Measurements from ENCODE around the gene SEPTIN12. TPM values are rescaled to one million over a fixed set of nuclear protein-coding genes. Genes with fewer than 3 reads are reported as not detected.

Gene SEPTIN12
- total and polyA plus RNA-seq, 4 donors = not detected

- ATAC-seq (ENCODE audit: insufficient read depth, low FRiP score) (no peak), DNase-seq (no peak)
- H3K4me3 ChIP-seq = no peak overlapping the region
- no peak overlapping the region for H3K9ac ChIP-seq (ENCODE audit: insufficient read depth in 1 of 2, low read length in 2 of 2)
- H3K27ac ChIP-seq (ENCODE audit: low read depth in 1 of 2, low read length in 1 of 2) = no peak overlapping the region
- peaks cover 0 to 38% (median 14%) of the 10 kb centered on the region in 5 donors for H3K4me1 ChIP-seq (ENCODE audit: control insufficient read depth in 5 of 5, insufficient read depth in 5 of 5, low read length in 5 of 5)
- no peaks in the 10 kb centered on the region for H3K9me3 ChIP-seq (ENCODE audit: control insufficient read depth in 4 of 4, insufficient read depth in 3 of 4, low read length in 3 of 4)
- 83 to 85% methylated on average over 26 of the region's 26 CpGs for WGBS, 2 donors
- H3K27me3 ChIP-seq (ENCODE audit: control insufficient read depth in 3 of 3, insufficient read depth in 3 of 3, low read length in 2 of 3) = no peaks in the 10 kb centered on the region
- TF ChIP-seq CTCF (IDR thresholded peaks at IDR 0.05; ENCODE audit: control extremely low read depth, extremely low read depth) = no peak
- peaks cover 7 to 31% (median 17%) of the 10 kb centered on the region in 4 donors for H3K36me3 ChIP-seq (ENCODE audit: control insufficient read depth in 4 of 4, insufficient read depth in 4 of 4, low read length in 4 of 4)
Measured at GRCh38 chr16:4803898-4804762, 16.0 kb upstream of the SEPTIN12 start.

DNA sequence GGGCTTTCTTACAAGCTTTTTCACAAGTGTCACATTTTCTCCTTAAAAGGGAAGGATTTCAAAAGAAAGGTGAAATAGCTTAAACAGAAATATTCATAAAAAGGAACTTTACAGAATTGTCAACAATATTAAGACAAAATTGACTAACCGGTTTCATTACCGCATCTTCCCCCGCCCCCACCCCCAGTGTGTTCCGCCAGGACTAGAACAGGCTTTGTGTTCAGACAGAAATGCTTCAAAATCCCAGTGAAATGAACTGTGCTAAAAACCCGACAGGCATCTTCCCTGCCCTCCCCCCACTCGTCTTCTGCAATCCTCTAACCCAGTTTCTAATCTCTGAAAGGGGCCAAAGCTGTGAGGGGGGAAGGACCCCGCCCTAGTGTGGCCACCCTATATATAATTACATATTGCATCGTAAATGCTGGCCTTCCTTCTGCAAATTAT lies 15.3 kb upstream of the SEPTIN12 start:
- Histone ChIP-seq H3K4me1 (ENCODE audit: control insufficient read depth in 5 of 5, insufficient read depth in 5 of 5, low read length in 5 of 5) (peaks cover 0 to 38% (median 14%) of the 10 kb centered on the region in 5 donors), H3K36me3 (ENCODE audit: control insufficient read depth in 4 of 4, insufficient read depth in 4 of 4, low read length in 4 of 4) (peaks cover 5 to 35% (median 22%) of the 10 kb centered on the region in 4 donors), H3K9ac (ENCODE audit: insufficient read depth in 1 of 2, low read length in 2 of 2) (no peak overlapping the region), H3K4me3 (no peak overlapping the region), H3K27ac (ENCODE audit: low read depth in 1 of 2, low read length in 1 of 2) (no peak overlapping the region), H3K27me3 (ENCODE audit: control insufficient read depth in 3 of 3, insufficient read depth in 3 of 3, low read length in 2 of 3) (no peaks in the 10 kb centered on the region), H3K9me3 (ENCODE audit: control insufficient read depth in 4 of 4, insufficient read depth in 3 of 4, low read length in 3 of 4) (no peaks in the 10 kb centered on the region)
- WGBS, 2 donors = 33 to 44% methylated on average over 8 of the region's 8 CpGs
- DNase-seq (peak in 2 of 3 donors; percentile 31 to 52), ATAC-seq (ENCODE audit: insufficient read depth, low FRiP score) (no peak)
- TF ChIP-seq CTCF (IDR thresholded peaks at IDR 0.05; ENCODE audit: control extremely low read depth, extremely low read depth) = no peak

- Histone ChIP-seq H3K36me3 (ENCODE audit: control insufficient read depth in 4 of 4, insufficient read depth in 4 of 4, low read length in 4 of 4) (peaks cover 5 to 36% (median 18%) of the 10 kb centered on the region in 4 donors), H3K27me3 (ENCODE audit: control insufficient read depth in 3 of 3, insufficient read depth in 3 of 3, low read length in 2 of 3) (no peaks in the 10 kb centered on the region), H3K4me3 (peak overlapping the region; percentile 68), H3K9me3 (ENCODE audit: control insufficient read depth in 4 of 4, insufficient read depth in 3 of 4, low read length in 3 of 4) (no peaks in the 10 kb centered on the region), H3K9ac (ENCODE audit: insufficient read depth in 1 of 2, low read length in 2 of 2) (no peak overlapping the region), H3K27ac (ENCODE audit: low read depth in 1 of 2, low read length in 1 of 2) (peak overlapping the region; percentile 86 to 90), H3K4me1 (ENCODE audit: control insufficient read depth in 5 of 5, insufficient read depth in 5 of 5, low read length in 5 of 5) (peaks cover 0 to 38% (median 14%) of the 10 kb centered on the region in 5 donors)
- peak; percentile 93 to 95 (median 94) for DNase-seq
- TF ChIP-seq CTCF (IDR thresholded peaks at IDR 0.05; ENCODE audit: control extremely low read depth, extremely low read depth) = no peak
- ATAC-seq (ENCODE audit: insufficient read depth, low FRiP score) = peak; percentile 96
- 0 to 1% methylated on average over 49 to 59 of the region's 59 CpGs for WGBS, 2 donors
Measured at GRCh38 chr16:4802659-4803287, 14.6 kb upstream of the SEPTIN12 start.

All from lung (tissue), 12 donors.